Measurements from ENCODE around the gene THUMPD3.
A peak's percentile ranks its signal among the peaks of the same experiment; 100 is the strongest.

The THUMPD3 gene

DNA sequence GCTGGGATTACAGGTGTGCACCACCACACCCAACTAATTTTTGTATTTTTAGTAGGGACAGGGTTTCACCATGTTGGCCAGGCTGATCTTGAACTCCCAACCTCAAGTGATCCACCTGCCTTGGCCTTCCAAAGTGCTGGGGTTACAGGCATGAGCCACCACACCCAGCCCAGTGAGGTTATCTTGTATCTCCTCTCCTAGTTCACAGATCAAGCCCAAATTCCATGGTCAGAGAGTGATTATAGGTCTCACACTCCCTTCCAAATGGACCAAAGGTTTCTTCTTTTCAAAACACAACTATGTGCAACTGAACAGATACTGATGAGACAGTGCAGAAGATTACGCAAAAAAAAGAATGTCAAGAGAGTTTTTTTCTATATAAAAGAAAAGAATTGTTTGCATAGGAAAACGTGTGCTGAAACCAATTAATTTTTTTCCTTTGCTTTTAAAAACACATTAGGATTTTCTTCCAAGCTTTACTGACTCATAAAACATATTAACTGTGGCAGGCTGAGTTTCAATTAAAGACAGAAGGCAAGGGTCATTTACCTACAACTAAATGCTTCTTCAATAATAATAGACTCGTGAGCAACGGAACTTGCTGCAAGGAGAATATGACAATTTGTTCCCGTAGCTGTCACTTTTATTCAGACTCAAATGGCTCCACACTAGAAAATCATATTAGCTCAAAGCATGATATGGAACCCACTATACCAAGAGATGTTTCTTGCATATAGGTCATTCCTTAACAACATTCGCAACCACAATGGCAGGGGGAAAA lies 30.4 kb upstream of the THUMPD3 start:
- Histone ChIP-seq H3K18ac (ENCODE audit: low read depth in 1 of 2, low read length in 2 of 2) (no peak overlapping the region), H3K9me3 (ENCODE audit: control insufficient read depth, low read length) (no peaks in the 10 kb centered on the region), H3K27ac (ENCODE audit: low read length, poor library complexity, severe bottlenecking) (no peak overlapping the region), H2BK12ac (ENCODE audit: low read length in 2 of 2) (no peak overlapping the region), H3K4me2 (ENCODE audit: low read length, poor library complexity, severe bottlenecking) (no peak overlapping the region), H2AK5ac (ENCODE audit: low read length, severe bottlenecking) (no peak overlapping the region), H2BK15ac (ENCODE audit: low read depth, poor library complexity, severe bottlenecking) (no peak overlapping the region), H3K23ac (ENCODE audit: low read length in 2 of 2) (no peak overlapping the region), H2BK120ac (ENCODE audit: low read depth, low read length) (no peak overlapping the region), H3K14ac (ENCODE audit: low read length in 2 of 2) (no peak overlapping the region), H3K4me1 (ENCODE audit: control insufficient read depth, insufficient read depth, low read depth, low read length) (no peaks in the 10 kb centered on the region), H2AFZ (ENCODE audit: low read depth, low read length) (no peak overlapping the region), H3K4ac (ENCODE audit: low read depth in 1 of 2, low read length in 2 of 2) (no peak overlapping the region), H4K8ac (ENCODE audit: low read length) (no peak overlapping the region), H4K91ac (ENCODE audit: low read length) (no peak overlapping the region), H3K79me1 (replicated peaks; ENCODE audit: low read length, poor library complexity, severe bottlenecking) (no peaks in the 10 kb centered on the region), H3K27me3 (ENCODE audit: control insufficient read depth in 1 of 2, insufficient read depth in 1 of 2, low read length in 2 of 2) (no peaks in the 10 kb centered on the region), H2BK5ac (ENCODE audit: low read depth, low read length, poor library complexity, severe bottlenecking) (no peak overlapping the region), H3K9ac (ENCODE audit: low read length) (no peak overlapping the region), H3K36me3 (ENCODE audit: control insufficient read depth in 1 of 2, insufficient read depth in 2 of 2, low read depth in 1 of 2, low read length in 2 of 2) (no peaks in the 10 kb centered on the region), H3K4me3 (ENCODE audit: insufficient read depth in 1 of 2, low read depth in 1 of 2, low read length in 2 of 2) (no peak overlapping the region)
- no peak for DNase-seq
- 95% methylated on average over 3 of the region's 6 CpGs for WGBS

DNA sequence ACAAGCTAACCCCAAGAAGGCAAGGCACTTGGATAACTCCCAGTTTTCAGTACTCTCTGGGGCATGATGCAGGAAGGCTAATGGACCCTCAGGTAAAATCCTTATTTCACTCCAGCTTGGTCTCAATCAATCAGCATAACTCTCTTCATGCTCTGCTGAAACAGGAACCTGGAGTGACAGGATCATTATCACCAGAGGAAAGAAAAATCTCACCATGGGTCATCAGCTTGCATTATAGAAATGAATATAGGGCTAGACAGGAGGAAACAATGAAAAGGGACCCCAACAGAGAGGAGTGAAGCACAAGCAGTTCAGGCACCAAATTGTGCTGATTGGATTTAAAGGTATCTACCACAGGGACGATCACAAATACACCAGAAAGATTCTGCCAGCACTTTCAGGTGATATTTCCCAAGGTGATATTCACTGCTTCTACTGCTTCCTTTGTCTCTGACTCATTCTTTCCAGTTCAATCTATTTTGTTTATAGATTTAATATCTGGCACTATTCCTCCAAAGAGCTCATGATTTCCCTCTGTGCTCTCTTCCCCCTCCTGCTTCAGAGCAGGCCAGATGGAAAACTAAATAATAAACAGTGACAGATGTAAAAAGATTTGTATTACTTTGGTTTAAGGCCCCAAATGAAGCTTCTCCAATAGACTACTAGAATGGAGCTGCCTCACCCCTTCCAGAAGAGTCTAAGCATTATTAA lies 22.9 kb upstream of the THUMPD3 start:
- Histone ChIP-seq H3K23ac (ENCODE audit: low read length in 2 of 2) (no peak overlapping the region), H2BK5ac (ENCODE audit: low read depth, low read length, poor library complexity, severe bottlenecking) (no peak overlapping the region), H3K4ac (ENCODE audit: low read depth in 1 of 2, low read length in 2 of 2) (peak overlapping the region in 1 of 2 experiments; percentile 40), H3K14ac (ENCODE audit: low read length in 2 of 2) (no peak overlapping the region), H3K18ac (ENCODE audit: low read depth in 1 of 2, low read length in 2 of 2) (peak overlapping the region in 1 of 2 experiments; percentile 44), H2AK5ac (ENCODE audit: low read length, severe bottlenecking) (no peak overlapping the region), H3K4me3 (ENCODE audit: insufficient read depth in 1 of 2, low read depth in 1 of 2, low read length in 2 of 2) (peak overlapping the region in 1 of 2 experiments; percentile 19), H3K36me3 (ENCODE audit: control insufficient read depth in 1 of 2, insufficient read depth in 2 of 2, low read depth in 1 of 2, low read length in 2 of 2) (no peaks in the 10 kb centered on the region), H2BK12ac (ENCODE audit: low read length in 2 of 2) (peak overlapping the region in 1 of 2 experiments; percentile 10), H3K4me2 (ENCODE audit: low read length, poor library complexity, severe bottlenecking) (no peak overlapping the region), H3K27ac (ENCODE audit: low read length, poor library complexity, severe bottlenecking) (no peak overlapping the region), H2BK120ac (ENCODE audit: low read depth, low read length) (no peak overlapping the region), H2AFZ (ENCODE audit: low read depth, low read length) (no peak overlapping the region), H3K27me3 (ENCODE audit: control insufficient read depth in 1 of 2, insufficient read depth in 1 of 2, low read length in 2 of 2) (no peaks in the 10 kb centered on the region), H3K4me1 (ENCODE audit: control insufficient read depth, insufficient read depth, low read depth, low read length) (no peaks in the 10 kb centered on the region), H4K91ac (ENCODE audit: low read length) (no peak overlapping the region), H3K9me3 (ENCODE audit: control insufficient read depth, low read length) (no peaks in the 10 kb centered on the region), H2BK15ac (ENCODE audit: low read depth, poor library complexity, severe bottlenecking) (no peak overlapping the region), H4K8ac (ENCODE audit: low read length) (no peak overlapping the region), H3K79me1 (replicated peaks; ENCODE audit: low read length, poor library complexity, severe bottlenecking) (no peaks in the 10 kb centered on the region), H3K9ac (ENCODE audit: low read length) (peak overlapping the region; percentile 69)
- 78% methylated on average over 1 of the region's 1 CpG for WGBS
- peak; percentile 68 for DNase-seq

DNA sequence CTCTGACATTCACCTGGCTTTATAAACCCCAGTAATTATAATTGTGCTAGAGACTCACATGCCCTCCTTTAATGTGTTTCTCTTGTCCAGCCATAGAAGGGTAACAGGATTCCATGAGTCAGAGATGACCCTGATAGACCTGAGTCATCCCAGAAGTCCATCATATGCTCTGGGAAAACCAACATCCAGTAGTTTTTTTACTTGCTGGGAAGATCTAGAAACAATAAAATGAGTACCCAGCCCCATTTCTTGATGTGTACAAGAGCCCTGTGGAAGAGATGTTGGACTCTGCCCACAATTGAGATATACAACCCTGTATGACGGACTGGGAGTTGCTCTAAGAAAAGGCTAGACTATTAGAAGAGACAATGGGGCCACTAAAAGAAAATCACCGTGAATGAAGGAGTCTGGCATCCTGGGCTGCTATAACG lies 22.4 kb upstream of the THUMPD3 start:
- Histone ChIP-seq H2BK12ac (ENCODE audit: low read length in 2 of 2) (no peak overlapping the region), H3K9ac (ENCODE audit: low read length) (peak overlapping the region; percentile 69), H2BK120ac (ENCODE audit: low read depth, low read length) (no peak overlapping the region), H3K9me3 (ENCODE audit: control insufficient read depth, low read length) (no peaks in the 10 kb centered on the region), H3K4me1 (ENCODE audit: control insufficient read depth, insufficient read depth, low read depth, low read length) (no peaks in the 10 kb centered on the region), H2BK5ac (ENCODE audit: low read depth, low read length, poor library complexity, severe bottlenecking) (no peak overlapping the region), H3K79me1 (replicated peaks; ENCODE audit: low read length, poor library complexity, severe bottlenecking) (no peaks in the 10 kb centered on the region), H4K91ac (ENCODE audit: low read length) (no peak overlapping the region), H3K18ac (ENCODE audit: low read depth in 1 of 2, low read length in 2 of 2) (no peak overlapping the region), H3K27ac (ENCODE audit: low read length, poor library complexity, severe bottlenecking) (no peak overlapping the region), H3K27me3 (ENCODE audit: control insufficient read depth in 1 of 2, insufficient read depth in 1 of 2, low read length in 2 of 2) (no peaks in the 10 kb centered on the region), H3K23ac (ENCODE audit: low read length in 2 of 2) (no peak overlapping the region), H4K8ac (ENCODE audit: low read length) (no peak overlapping the region), H2AFZ (ENCODE audit: low read depth, low read length) (no peak overlapping the region), H2AK5ac (ENCODE audit: low read length, severe bottlenecking) (no peak overlapping the region), H2BK15ac (ENCODE audit: low read depth, poor library complexity, severe bottlenecking) (no peak overlapping the region), H3K4me2 (ENCODE audit: low read length, poor library complexity, severe bottlenecking) (no peak overlapping the region), H3K4me3 (ENCODE audit: insufficient read depth in 1 of 2, low read depth in 1 of 2, low read length in 2 of 2) (no peak overlapping the region), H3K4ac (ENCODE audit: low read depth in 1 of 2, low read length in 2 of 2) (no peak overlapping the region), H3K36me3 (ENCODE audit: control insufficient read depth in 1 of 2, insufficient read depth in 2 of 2, low read depth in 1 of 2, low read length in 2 of 2) (no peaks in the 10 kb centered on the region), H3K14ac (ENCODE audit: low read length in 2 of 2) (no peak overlapping the region)
- DNase-seq, result peak; percentile 91
- 67% methylated on average over 2 of the region's 3 CpGs for WGBS

DNA sequence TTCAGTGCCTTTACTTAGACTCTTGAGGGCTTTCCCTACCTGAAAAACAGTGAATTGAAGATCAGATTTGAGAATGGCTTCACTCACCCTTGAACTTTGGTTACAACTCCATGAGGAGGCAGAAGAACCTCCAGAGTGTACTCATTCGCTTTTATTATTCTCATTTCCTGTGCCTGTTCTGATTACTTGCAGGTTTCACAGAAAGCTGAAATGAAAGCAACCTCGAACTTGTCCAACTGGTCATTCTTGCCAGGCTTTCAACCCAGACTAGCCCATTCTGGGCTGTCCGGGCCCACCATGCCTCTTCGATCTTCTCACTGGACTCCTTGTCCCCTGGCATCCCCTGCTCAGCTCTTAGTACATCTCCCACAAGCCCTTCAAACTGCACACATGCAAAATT lies 20.2 kb upstream of the THUMPD3 start:
- H3K23ac ChIP-seq (ENCODE audit: low read length in 2 of 2), result peak overlapping the region in 1 of 2 experiments; percentile 27
- no peak overlapping the region for H3K27ac ChIP-seq (ENCODE audit: low read length, poor library complexity, severe bottlenecking)
- H2BK12ac ChIP-seq (ENCODE audit: low read length in 2 of 2), result peak overlapping the region in 1 of 2 experiments; percentile 77
- no peaks in the 10 kb centered on the region for H3K36me3 ChIP-seq (ENCODE audit: control insufficient read depth in 1 of 2, insufficient read depth in 2 of 2, low read depth in 1 of 2, low read length in 2 of 2)
- H3K4me1 ChIP-seq (ENCODE audit: control insufficient read depth, insufficient read depth, low read depth, low read length), result no peaks in the 10 kb centered on the region
- H4K8ac ChIP-seq (ENCODE audit: low read length), result no peak overlapping the region
- no peak overlapping the region for H3K9ac ChIP-seq (ENCODE audit: low read length)
- no peak overlapping the region for H2AK5ac ChIP-seq (ENCODE audit: low read length, severe bottlenecking)
- H3K4me3 ChIP-seq (ENCODE audit: insufficient read depth in 1 of 2, low read depth in 1 of 2, low read length in 2 of 2), result no peak overlapping the region
- H3K79me1 ChIP-seq (replicated peaks; ENCODE audit: low read length, poor library complexity, severe bottlenecking), result no peaks in the 10 kb centered on the region
- no peak overlapping the region for H3K4ac ChIP-seq (ENCODE audit: low read depth in 1 of 2, low read length in 2 of 2)
- H2AFZ ChIP-seq (ENCODE audit: low read depth, low read length), result no peak overlapping the region
- H2BK15ac ChIP-seq (ENCODE audit: low read depth, poor library complexity, severe bottlenecking), result no peak overlapping the region
- H4K91ac ChIP-seq (ENCODE audit: low read length), result no peak overlapping the region
- H2BK5ac ChIP-seq (ENCODE audit: low read depth, low read length, poor library complexity, severe bottlenecking), result no peak overlapping the region
- no peak overlapping the region for H2BK120ac ChIP-seq (ENCODE audit: low read depth, low read length)
- WGBS, result 83% methylated on average over 4 of the region's 4 CpGs
- no peak for DNase-seq
- H3K27me3 ChIP-seq (ENCODE audit: control insufficient read depth in 1 of 2, insufficient read depth in 1 of 2, low read length in 2 of 2), result no peaks in the 10 kb centered on the region
- no peak overlapping the region for H3K4me2 ChIP-seq (ENCODE audit: low read length, poor library complexity, severe bottlenecking)
- no peak overlapping the region for H3K14ac ChIP-seq (ENCODE audit: low read length in 2 of 2)
- H3K18ac ChIP-seq (ENCODE audit: low read depth in 1 of 2, low read length in 2 of 2), result peak overlapping the region in 1 of 2 experiments; percentile 6
- no peaks in the 10 kb centered on the region for H3K9me3 ChIP-seq (ENCODE audit: control insufficient read depth, low read length)

Measured in mesenchymal stem cell (in vitro differentiated cells and primary cell).